Measurements from ENCODE around the gene TMEM260.

TMEM260 gene

GRCh38 chr14:56694609-56695008, 115.0 kb downstream of the TMEM260 start:
- no peak for TF ChIP-seq POLR2AphosphoS5 (IDR thresholded peaks at IDR 0.05; ENCODE audit: low read depth, low read length)
- no peak for TF ChIP-seq FOXP2 (optimal IDR thresholded peaks at IDR 0.05; ENCODE audit: borderline replicate concordance, extremely low read depth, extremely low read length, insufficient read depth)
- no peak for TF ChIP-seq REST (IDR thresholded peaks at IDR 0.05; ENCODE audit: insufficient read depth in 1 of 2, low read depth in 2 of 2, low read length in 2 of 2)
- no peak for TF ChIP-seq SIN3A (IDR thresholded peaks at IDR 0.05; ENCODE audit: borderline replicate concordance, insufficient read depth, low read length)
- no peak for TF ChIP-seq TAF1 (IDR thresholded peaks at IDR 0.05; ENCODE audit: borderline replicate concordance, insufficient read depth, low read length)
